ENCODE measurements around the gene PDGFRA. TPM values are rescaled to one million over a fixed set of nuclear protein-coding genes. Genes with fewer than 3 reads are reported as not detected.
A peak's percentile ranks its signal among the peaks of the same experiment; 100 is the strongest.

PDGFRA gene
- total RNA-seq, 1 experiment from 2014 or later: 6.8 TPM

DNA sequence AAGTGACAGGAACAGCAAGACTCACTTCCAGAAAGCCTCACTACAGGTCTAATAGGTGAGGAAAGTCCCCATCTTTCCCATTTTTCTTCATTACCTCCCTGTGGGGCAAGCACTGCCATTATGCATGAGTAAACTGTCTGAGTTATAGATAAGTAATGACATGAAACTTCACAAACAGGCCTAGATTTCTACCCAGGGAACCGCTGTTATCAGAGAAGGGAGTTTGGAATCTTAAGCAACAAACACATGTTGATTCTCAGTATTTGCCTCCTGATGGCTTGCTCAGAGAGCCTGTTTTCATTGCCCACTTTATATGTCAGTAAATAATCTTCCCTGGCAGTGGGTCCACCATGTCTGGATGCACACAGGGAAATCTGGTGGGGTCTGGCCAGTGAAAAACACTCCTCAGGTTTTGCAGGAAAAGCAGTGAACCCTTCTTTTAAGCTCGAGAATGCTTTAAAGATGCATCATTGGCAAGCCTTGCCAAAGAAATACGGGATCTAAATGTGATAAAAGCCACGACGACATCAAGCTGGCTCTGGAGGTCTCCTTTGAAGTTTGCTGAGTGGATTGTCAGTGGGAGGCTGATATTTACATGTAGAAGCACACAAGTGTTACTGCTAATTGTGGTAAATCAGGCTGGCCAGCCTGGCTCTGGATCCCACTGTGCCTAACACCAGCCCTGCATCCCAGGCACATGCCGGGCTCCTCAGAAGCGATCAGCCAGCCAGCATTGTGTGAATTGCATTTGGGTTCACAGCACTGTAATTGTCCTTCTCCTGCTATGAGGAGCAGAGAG, 25.2 kb downstream of the PDGFRA start:
- H3K27me3 ChIP-seq (ENCODE audit: insufficient read depth, low read length): no peaks in the 10 kb centered on the region
- no peak overlapping the region for H2BK5ac ChIP-seq (ENCODE audit: insufficient read length, low read length)
- peaks cover 14 to 16% of the 10 kb centered on the region in 2 experiments for H3K4me1 Mint-ChIP-seq
- no peak overlapping the region for H3K9ac ChIP-seq (ENCODE audit: extremely low read depth, insufficient read length, low read length)
- H2BK12ac ChIP-seq (ENCODE audit: insufficient read length, low read depth, low read length): no peak overlapping the region
- H3K4me2 ChIP-seq (ENCODE audit: insufficient read depth, insufficient read length, low read length): no peak overlapping the region
- H3K4me3 Mint-ChIP-seq: no peak overlapping the region
- H3K9me3 Mint-ChIP-seq: peaks cover 9 to 22% of the 10 kb centered on the region in 2 experiments; a peak in 4 of 5 replicates
- H3K79me2 ChIP-seq (ENCODE audit: insufficient read depth, low read length): no peaks in the 10 kb centered on the region
- no peak overlapping the region for H3K23ac ChIP-seq (ENCODE audit: insufficient read length, low read depth, low read length)
- H2BK120ac ChIP-seq (ENCODE audit: low read depth, low read length, poor library complexity, severe bottlenecking): no peak overlapping the region
- H3K18ac ChIP-seq (ENCODE audit: insufficient read length, low read depth, low read length): no peak overlapping the region
- H3K36me3 Mint-ChIP-seq (ENCODE audit: insufficient read depth in 1 of 3, low read depth in 3 of 3): peaks cover 0 to 4% (median 2%) of the 10 kb centered on the region in 3 experiments; a peak in 4 of 7 replicates
- no peaks in the 10 kb centered on the region for H4K20me1 ChIP-seq (ENCODE audit: control insufficient read depth, insufficient read depth, insufficient read length)
- H4K91ac ChIP-seq (ENCODE audit: insufficient read length, low read depth, low read length): no peak overlapping the region
- no peaks in the 10 kb centered on the region for H3K9me3 ChIP-seq (ENCODE audit: control insufficient read depth, low read depth, low read length)
- peak overlapping the region in 1 of 3 experiments; percentile 73; a peak in 1 of 7 replicates for H3K27ac Mint-ChIP-seq
- no peak overlapping the region for H4K5ac ChIP-seq (ENCODE audit: insufficient read length, low read depth, low read length)
- WGBS (ENCODE audit: extremely low coverage, insufficient read length, low lambda C conversion rate): no CpG with 5 or more reads among the region's 7 CpGs
- no peak overlapping the region for H4K8ac ChIP-seq (replicated peaks; ENCODE audit: insufficient read length, low read depth, low read length)
- H2BK20ac ChIP-seq (ENCODE audit: low read depth, low read length, poor library complexity, severe bottlenecking): no peak overlapping the region
- H3K4ac ChIP-seq (ENCODE audit: low read depth, low read length): no peak overlapping the region
- H2AFZ ChIP-seq (ENCODE audit: low read length): no peak overlapping the region
- no peak overlapping the region; the same call in 1 of the 2 replicates for H3K14ac ChIP-seq (ENCODE audit: insufficient read depth, low read length)
- no peak for DNase-seq
- TF ChIP-seq, protein P1, sequence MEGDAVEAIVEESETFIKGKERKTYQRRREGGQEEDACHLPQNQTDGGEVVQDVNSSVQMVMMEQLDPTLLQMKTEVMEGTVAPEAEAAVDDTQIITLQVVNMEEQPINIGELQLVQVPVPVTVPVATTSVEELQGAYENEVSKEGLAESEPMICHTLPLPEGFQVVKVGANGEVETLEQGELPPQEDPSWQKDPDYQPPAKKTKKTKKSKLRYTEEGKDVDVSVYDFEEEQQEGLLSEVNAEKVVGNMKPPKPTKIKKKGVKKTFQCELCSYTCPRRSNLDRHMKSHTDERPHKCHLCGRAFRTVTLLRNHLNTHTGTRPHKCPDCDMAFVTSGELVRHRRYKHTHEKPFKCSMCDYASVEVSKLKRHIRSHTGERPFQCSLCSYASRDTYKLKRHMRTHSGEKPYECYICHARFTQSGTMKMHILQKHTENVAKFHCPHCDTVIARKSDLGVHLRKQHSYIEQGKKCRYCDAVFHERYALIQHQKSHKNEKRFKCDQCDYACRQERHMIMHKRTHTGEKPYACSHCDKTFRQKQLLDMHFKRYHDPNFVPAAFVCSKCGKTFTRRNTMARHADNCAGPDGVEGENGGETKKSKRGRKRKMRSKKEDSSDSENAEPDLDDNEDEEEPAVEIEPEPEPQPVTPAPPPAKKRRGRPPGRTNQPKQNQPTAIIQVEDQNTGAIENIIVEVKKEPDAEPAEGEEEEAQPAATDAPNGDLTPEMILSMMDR (conservative IDR thresholded peaks at IDR 0.05): no peak
- no peaks in the 10 kb centered on the region for H3K23me2 ChIP-seq (ENCODE audit: insufficient read length, low read depth, low read length, poor library complexity, severe bottlenecking)
- no peak overlapping the region for H3T11ph ChIP-seq (ENCODE audit: low read length)
- H3K79me1 ChIP-seq (ENCODE audit: insufficient read depth, low read depth, low read length, poor library complexity, severe bottlenecking): no peaks in the 10 kb centered on the region
- no peaks in the 10 kb centered on the region; the same call in none of the 2 replicates for H3K27me3 Mint-ChIP-seq (ENCODE audit: low read depth)
- no peak overlapping the region for H2BK15ac ChIP-seq (ENCODE audit: low read depth, low read length)
- H3K56ac ChIP-seq (ENCODE audit: insufficient read length, low read depth, low read length): no peak overlapping the region
- no peak overlapping the region for H3K27ac ChIP-seq (ENCODE audit: insufficient read length, low read depth, low read length)
- H2AK5ac ChIP-seq (ENCODE audit: insufficient read length, low read length): no peak overlapping the region
- no peaks in the 10 kb centered on the region; the same call in 1 of the 2 replicates for H3K4me1 ChIP-seq (ENCODE audit: insufficient read depth, low read length)
